ENCODE results near the gene MRGPRG. TPM values are rescaled to one million over a fixed set of nuclear protein-coding genes. Genes with fewer than 3 reads are reported as not detected.
"Not testable (repeated sequence)": the region's sequence is repeated elsewhere in the genome, so short reads cannot be mapped to it uniquely, and the experiment has no call there.

Gene MRGPRG
- total and polyA plus RNA-seq, 11 donors: not detected

- peak overlapping the region in 11 of 12 donors; percentile 0 to 57 (median 45) for H3K4me3 ChIP-seq
- peaks cover 0 to 31% (median 24%) of the 10 kb centered on the region in 12 donors for H3K4me1 ChIP-seq
- H3K27me3 ChIP-seq: no peaks in the 10 kb centered on the region
- H3K36me3 ChIP-seq: no peaks in the 10 kb centered on the region
- intact Hi-C loops (cut with DNase I): loop anchor here in 3 of 10 donors (2.0 to 10.0 kb wide), 3 partner anchors 51 to 115 kb away; partner anchors contain the start of gene CARS1 (in 2 of the 3)
- TF ChIP-seq, protein P1, sequence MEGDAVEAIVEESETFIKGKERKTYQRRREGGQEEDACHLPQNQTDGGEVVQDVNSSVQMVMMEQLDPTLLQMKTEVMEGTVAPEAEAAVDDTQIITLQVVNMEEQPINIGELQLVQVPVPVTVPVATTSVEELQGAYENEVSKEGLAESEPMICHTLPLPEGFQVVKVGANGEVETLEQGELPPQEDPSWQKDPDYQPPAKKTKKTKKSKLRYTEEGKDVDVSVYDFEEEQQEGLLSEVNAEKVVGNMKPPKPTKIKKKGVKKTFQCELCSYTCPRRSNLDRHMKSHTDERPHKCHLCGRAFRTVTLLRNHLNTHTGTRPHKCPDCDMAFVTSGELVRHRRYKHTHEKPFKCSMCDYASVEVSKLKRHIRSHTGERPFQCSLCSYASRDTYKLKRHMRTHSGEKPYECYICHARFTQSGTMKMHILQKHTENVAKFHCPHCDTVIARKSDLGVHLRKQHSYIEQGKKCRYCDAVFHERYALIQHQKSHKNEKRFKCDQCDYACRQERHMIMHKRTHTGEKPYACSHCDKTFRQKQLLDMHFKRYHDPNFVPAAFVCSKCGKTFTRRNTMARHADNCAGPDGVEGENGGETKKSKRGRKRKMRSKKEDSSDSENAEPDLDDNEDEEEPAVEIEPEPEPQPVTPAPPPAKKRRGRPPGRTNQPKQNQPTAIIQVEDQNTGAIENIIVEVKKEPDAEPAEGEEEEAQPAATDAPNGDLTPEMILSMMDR (IDR thresholded peaks at IDR 0.05): peak in 3 of 12 donors; percentile 6 to 27 (median 21)
- peak in 1 of 2 donors; percentile 27 for TF ChIP-seq POLR2A (IDR thresholded peaks at IDR 0.05)
- peak overlapping the region in 10 of 12 donors; percentile 34 to 71 (median 58) for H3K27ac ChIP-seq
- no peaks in the 10 kb centered on the region for H3K9me3 ChIP-seq
- peak; percentile 48 to 69 (median 66) for ATAC-seq
- DNase-seq: peak in 4 of 5 donors; percentile 48 to 67 (median 58)
- WGBS, 4 donors: 1 to 4% (median 2%) methylated on average over 19 to 31 of the region's 31 CpGs
Measured at GRCh38 chr11:3169255-3170043, 49.2 kb downstream of the MRGPRG start.

DNA sequence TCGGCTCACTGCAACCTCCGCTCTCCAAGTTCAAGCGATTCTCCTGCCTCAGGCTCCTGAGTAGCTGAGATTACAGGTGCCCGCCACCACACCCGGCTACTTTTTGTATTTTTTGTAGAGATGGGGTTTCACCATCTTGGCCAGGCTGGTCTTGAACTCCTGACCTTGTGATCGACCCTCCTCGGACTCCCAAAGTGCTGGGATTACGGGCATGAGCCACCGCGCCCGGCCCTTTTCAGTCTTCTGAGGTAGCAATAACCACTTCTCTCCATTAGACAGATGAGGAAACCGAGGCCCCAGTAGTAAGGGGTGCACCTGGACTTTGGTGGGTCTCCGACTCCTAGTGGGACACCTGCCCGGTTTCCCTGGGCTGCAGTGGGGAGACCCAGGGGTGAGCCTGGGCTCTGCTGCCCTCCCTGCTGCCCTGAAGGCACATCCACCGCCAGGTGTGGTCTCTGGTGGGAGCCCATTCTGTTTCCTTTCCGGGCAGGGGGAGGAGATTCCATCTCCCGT is 49.8 kb downstream of the MRGPRG start:
- H3K36me3 ChIP-seq, H3K27me3 ChIP-seq, ATAC-seq, H3K9me3 ChIP-seq: not testable (repeated sequence)
- H3K4me1 ChIP-seq: peaks cover 0 to 38% (median 30%) of the 10 kb centered on the region in 12 donors
- H3K27ac ChIP-seq: peak overlapping the region in 5 of 12 donors; percentile 58 to 71 (median 66)
- DNase-seq: peak in 1 of 5 donors; percentile 10
- intact Hi-C loops (cut with DNase I): loop anchor here in 3 of 10 donors (2.0 to 10.0 kb wide), 3 partner anchors 50 to 114 kb away; partner anchors contain the start of gene CARS1 (in 2 of the 3)
- WGBS, 4 donors: 74 to 85% (median 80%) methylated on average over 16 to 17 of the region's 17 CpGs
- H3K4me3 ChIP-seq: peak overlapping the region in 10 of 12 donors; percentile 30 to 57 (median 47)

Other genes with a start within 250 kb of the MRGPRG start
- gene NAP1L4, start 226.5 kb downstream of the MRGPRG start, total RNA-seq: 100 to 1,000 TPM; 125 to 216 (median 178) TPM
- 100 to 1,000 TPM; 119 to 143 TPM for gene NAP1L4, start 226.5 kb downstream of the MRGPRG start, polyA plus RNA-seq
- 10 to 100 TPM; 10.2 to 29.3 (median 18.5) TPM for gene CARS1, start 161.4 kb downstream of the MRGPRG start, total RNA-seq
- gene CARS1, start 161.4 kb downstream of the MRGPRG start, polyA plus RNA-seq: 10 to 100 TPM in 1 of 2 donors, 1 to 10 TPM in 1; 9.3 to 30.5 TPM
- gene OSBPL5, start 53.5 kb downstream of the MRGPRG start, total RNA-seq: 10 to 100 TPM; 10.1 to 27.7 (median 17.0) TPM
- gene OSBPL5, start 53.5 kb downstream of the MRGPRG start, polyA plus RNA-seq: 10 to 100 TPM; 11.1 to 11.2 TPM
- gene MRGPRE, start 13.6 kb upstream of the MRGPRG start, total RNA-seq: 1 to 10 TPM in 1 of 9 donors, under 1 TPM in 5, not detected in 3; 0.30 to 2.3 (median 0.69) TPM
- under 1 TPM in 1 of 2 donors, not detected in 1; 0.53 TPM for gene MRGPRE, start 13.6 kb upstream of the MRGPRG start, polyA plus RNA-seq
- gene ZNF195, start 160.3 kb upstream of the MRGPRG start, total RNA-seq: 10 to 100 TPM in 2 of 9 donors, 1 to 10 TPM in 7; 7.4 to 14.9 (median 9.7) TPM
- 1 to 10 TPM; 5.6 to 8.1 TPM for gene ZNF195, start 160.3 kb upstream of the MRGPRG start, polyA plus RNA-seq

All from heart left ventricle (tissue), 16 donors.